PFSK-1 (cell line): ENCODE measurements around the gene WTAP.

Experiments used
- FOXP2 ChIP-seq: optimal IDR thresholded peaks from 2 replicates; pipeline ENCODE3; 2011; ENCODE audit warnings: borderline replicate concordance, control low read depth, inconsistent platforms; ENCODE audit not compliant: insufficient read depth; ENCODE audit errors: extremely low read length, extremely low read depth
- POLR2AphosphoS5 ChIP-seq: IDR thresholded peaks from 2 replicates; pipeline ENCODE4 v1.6.1; 2012; ENCODE audit warnings: low read depth, mild to moderate bottlenecking, control low read depth, low read length, moderate library complexity
- REST ChIP-seq, 2 experiments: IDR thresholded peaks; 2 replicates each; pipeline versions ENCODE4 v1.6.1 to v1.8.0; 2011 to 2012; ENCODE audit warnings: low read depth in 2 of 2, low read length in 2 of 2, control low read depth in 1 of 2, inconsistent platforms in 1 of 2, mild to moderate bottlenecking in 1 of 2, moderate library complexity in 1 of 2; ENCODE audit not compliant: insufficient read depth in 1 of 2
- SIN3A ChIP-seq: IDR thresholded peaks from 2 replicates; pipeline ENCODE4 v1.6.1; 2012; ENCODE audit warnings: mild to moderate bottlenecking, low read length, moderate library complexity, borderline replicate concordance; ENCODE audit not compliant: insufficient read depth
- TAF1 ChIP-seq: IDR thresholded peaks from 2 replicates; pipeline ENCODE4 v1.6.1; 2012; ENCODE audit warnings: low read length, control low read depth, borderline replicate concordance; ENCODE audit not compliant: insufficient read depth

DNA sequence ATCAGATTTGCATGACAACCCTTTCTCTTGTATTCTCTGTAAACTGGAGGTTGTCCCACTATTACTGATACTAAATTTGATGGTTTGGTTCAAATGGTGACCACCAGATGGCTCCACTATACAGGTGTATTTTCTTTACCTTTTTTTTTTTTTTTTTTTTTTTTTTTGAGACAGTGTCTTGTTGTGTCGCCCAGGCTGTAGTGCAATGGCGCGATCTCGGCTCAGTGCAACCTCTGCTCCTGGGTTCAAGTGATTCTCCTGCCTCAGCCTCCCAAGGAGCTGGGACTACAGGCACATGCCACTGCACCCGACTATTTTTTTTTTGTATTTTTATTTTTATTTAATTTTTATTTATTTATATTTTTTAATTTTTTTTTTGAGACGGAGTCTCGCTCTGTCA lies 6.6 kb upstream of the WTAP start:
- TF ChIP-seq REST (IDR thresholded peaks at IDR 0.05; ENCODE audit: insufficient read depth in 1 of 2, low read depth in 2 of 2, low read length in 2 of 2) (no peak), TAF1 (no peak), SIN3A (no peak), POLR2AphosphoS5 (no peak), FOXP2 (no peak)
